GM19438 (cell line): ENCODE measurements around the gene CLMP.
A peak's percentile ranks its signal among the peaks of the same experiment; 100 is the strongest.
"Not testable (repeated sequence)": the region's sequence is repeated elsewhere in the genome, so short reads cannot be mapped to it uniquely, and the experiment has no call there.

Experiments used
- ATAC-seq: cut with Tn5 transposase; IDR thresholded peaks from one replicate; pipeline ENCODE4 v1.9.1; 2021; ENCODE audit warnings: low read depth; ENCODE audit not compliant: unreplicated experiment

The CLMP gene

GRCh38 chr11:123098990-123099389 lies 96.1 kb downstream of the CLMP start:
- ATAC-seq: no peak

- no peak for ATAC-seq
Measured at GRCh38 chr11:123093739-123094138, 101.3 kb downstream of the CLMP start.

GRCh38 chr11:123091506-123091905 lies 103.5 kb downstream of the CLMP start:
- ATAC-seq: no peak

GRCh38 chr11:123090168-123090567 lies 104.9 kb downstream of the CLMP start:
- ATAC-seq: not testable (repeated sequence)

GRCh38 chr11:123088896-123089295 lies 106.2 kb downstream of the CLMP start:
- ATAC-seq: not testable (repeated sequence)

GRCh38 chr11:123087657-123088056 lies 107.4 kb downstream of the CLMP start:
- ATAC-seq: peak; percentile 94

- ATAC-seq: no peak
Measured at GRCh38 chr11:123086305-123086704, 108.7 kb downstream of the CLMP start.

GRCh38 chr11:123085497-123085896 lies 109.6 kb downstream of the CLMP start:
- ATAC-seq: no peak

GRCh38 chr11:123084454-123084853 lies 110.6 kb downstream of the CLMP start:
- ATAC-seq: no peak

- no peak for ATAC-seq
Measured at GRCh38 chr11:123083623-123084029, 111.4 kb downstream of the CLMP start.

GRCh38 chr11:123082977-123083376 lies 112.1 kb downstream of the CLMP start:
- ATAC-seq: no peak

- no peak for ATAC-seq
Measured at GRCh38 chr11:123080015-123080414, 115.0 kb downstream of the CLMP start.

- ATAC-seq: no peak
Measured at GRCh38 chr11:123076484-123076883, 118.6 kb downstream of the CLMP start.

GRCh38 chr11:123073343-123074057 lies 121.5 kb downstream of the CLMP start:
- ATAC-seq: no peak

GRCh38 chr11:123072762-123073161 lies 122.3 kb downstream of the CLMP start:
- no peak for ATAC-seq

GRCh38 chr11:123072332-123072761 lies 122.7 kb downstream of the CLMP start:
- ATAC-seq: no peak

- ATAC-seq: peak; percentile 75
Measured at GRCh38 chr11:123069908-123070821, 124.9 kb downstream of the CLMP start.

GRCh38 chr11:123065621-123066020 lies 129.4 kb downstream of the CLMP start:
- ATAC-seq: no peak

- ATAC-seq: no peak
Measured at GRCh38 chr11:123063826-123064657, 131.0 kb downstream of the CLMP start.

GRCh38 chr11:123062892-123063825 lies 131.9 kb downstream of the CLMP start:
- ATAC-seq: no peak
